H1 (cell line): ENCODE measurements around the gene HES4.

Source experiments
- ATF2 ChIP-seq: IDR thresholded peaks from 2 replicates; pipeline ENCODE4 v1.6.1; 2012; ENCODE audit warnings: low read length, inconsistent platforms
- GABPA ChIP-seq: IDR thresholded peaks from 2 replicates; pipeline ENCODE4 v1.6.1; 2011; ENCODE audit warnings: mild to moderate bottlenecking, low read length, moderate library complexity, borderline replicate concordance; ENCODE audit not compliant: insufficient read depth
- POLR2A ChIP-seq, 2 experiments: IDR thresholded peaks; 1 replicate in 1 of 2; 2 replicates in 1 of 2; pipeline ENCODE4 v1.6.1; 2011; ENCODE audit warnings: low read depth in 2 of 2, low read length in 2 of 2, mild to moderate bottlenecking in 2 of 2; ENCODE audit errors: control extremely low read depth in 1 of 2
- RAD21 ChIP-seq, 2 experiments: IDR thresholded peaks in 1 of 2; conservative IDR thresholded peaks in 1 of 2; 2 replicates each; pipeline ENCODE4 v1.6.1; 2011; ENCODE audit warnings: low read depth in 2 of 2, low read length in 2 of 2, improper control_type of control experiment in 1 of 2, inconsistent platforms in 1 of 2, mild to moderate bottlenecking in 1 of 2, moderate library complexity in 1 of 2
- SP2 ChIP-seq: IDR thresholded peaks from 2 replicates; pipeline ENCODE4 v1.6.1; 2012; ENCODE audit warnings: mild to moderate bottlenecking, low read length, inconsistent platforms

- TF ChIP-seq SP2 (no peak), GABPA (no peak), POLR2A (IDR thresholded peaks at IDR 0.05; ENCODE audit: control extremely low read depth in 1 of 2, low read depth in 2 of 2, low read length in 2 of 2) (no peak), RAD21 (IDR thresholded peaks at IDR 0.05 in 1 of 2, conservative IDR thresholded peaks at IDR 0.05 in 1 of 2; ENCODE audit: low read depth in 2 of 2, low read length in 2 of 2) (no peak), ATF2 (no peak)
Observed at GRCh38 chr1:997713-997992, 2.2 kb downstream of the HES4 start.
